Left ventricle myocardium inferior (tissue), 1 donor: ENCODE results near the gene RGS17. TPM values are rescaled to one million over a fixed set of nuclear protein-coding genes. Genes with fewer than 3 reads are reported as not detected.

Experiments used
- DNase-seq: peaks from one replicate; pipeline ENCODE4 v3.0.0-alpha.2; 2020
- H3K27ac ChIP-seq: fragments of 200-600 bp; replicated peaks from 2 replicates; pipeline ENCODE4 v1.8.0; 2021
- H3K27me3 ChIP-seq: fragments of 200-600 bp; 2 replicates; pipeline ENCODE4 v1.8.0; 2021; ENCODE audit warnings: low read depth
- H3K36me3 ChIP-seq: fragments of 200-600 bp; 2 replicates; pipeline ENCODE4 v1.8.0; 2021
- H3K4me1 ChIP-seq: fragments of 200-600 bp; 2 replicates; pipeline ENCODE4 v1.8.0; 2021
- H3K4me3 ChIP-seq: fragments of 200-600 bp; 2 replicates; pipeline ENCODE4 v1.8.0; 2021; ENCODE audit warnings: mild to moderate bottlenecking, moderate library complexity
- H3K9me3 ChIP-seq: fragments of 200-600 bp; replicated peaks from 2 replicates; pipeline ENCODE4 v1.8.0; 2021
- intact Hi-C: fragments of 100-400 bp; cut with micrococcal nuclease; formaldehyde crosslinking; loops from one replicate; pipeline ENCODE4 v1.11.0; 2022
- total RNA-seq: library from RNA; stranded (reverse); fragmentation: NEBNext Ultra II Directional; extraction: Animal tissue kit (Norgen Biotek cat#: 25700); gene quantifications from one replicate; pipeline ENCODE4 v1.2.1, GENCODE V29; 2021
- TF ChIP-seq, protein P1 (sequence below): fragments of 200-600 bp; IDR thresholded peaks from 2 replicates; pipeline ENCODE4 v1.8.0; 2021; ENCODE audit warnings: antibody characterized with exemption, mild to moderate bottlenecking, borderline replicate concordance
- donor health status: DM: no; HTN: yes; CAD: no; lungs with severe emphysema.

The RGS17 gene
- total RNA-seq, 1 donor from 2014 or later: 0.16 TPM

DNA sequence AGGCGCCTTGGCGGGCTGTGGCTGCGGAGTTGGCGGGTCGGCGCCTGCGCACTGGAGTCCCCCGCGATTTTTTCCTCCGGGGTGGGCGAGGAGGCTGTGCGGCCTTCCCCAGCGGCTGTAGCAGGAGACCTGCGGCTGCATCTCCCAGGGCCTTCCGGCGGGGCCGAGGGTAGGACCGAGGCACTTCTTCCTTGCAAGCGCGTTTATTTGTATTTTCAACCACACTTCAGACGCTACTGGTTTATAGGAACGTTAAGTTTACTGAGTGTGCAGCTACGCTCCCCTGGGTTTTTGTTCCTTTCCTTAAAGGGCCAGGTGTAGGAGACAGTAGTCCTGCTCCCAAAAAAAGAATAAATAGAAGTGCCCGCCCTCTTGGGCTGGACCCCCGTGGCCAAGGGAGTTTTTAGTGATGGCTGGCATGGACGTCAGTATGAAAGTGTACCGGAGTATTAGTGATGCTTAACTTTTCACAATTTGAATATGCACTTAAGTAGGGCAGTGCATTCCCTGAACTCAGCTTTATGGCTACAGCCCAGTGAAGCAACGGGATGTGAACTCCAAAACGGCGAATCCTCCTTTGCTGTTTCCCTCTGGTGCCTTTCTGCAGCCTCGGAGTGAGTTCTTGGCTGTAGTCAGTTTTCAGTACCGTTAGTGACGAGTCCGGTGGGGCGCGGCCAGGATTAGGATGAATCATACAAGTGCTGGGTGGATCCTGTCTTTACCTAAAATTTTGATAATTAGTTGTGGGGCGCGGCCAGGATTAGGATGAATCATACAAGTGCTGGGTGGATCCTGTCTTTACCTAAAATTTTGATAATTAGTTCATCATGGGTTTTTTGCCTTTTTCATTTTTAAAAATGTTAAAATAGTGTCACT lies 147.2 kb downstream of the RGS17 start:
- peak overlapping the region; percentile 97 for H3K27ac ChIP-seq
- no peaks in the 10 kb centered on the region for H3K9me3 ChIP-seq
- peak; percentile 94 for DNase-seq
- H3K27me3 ChIP-seq: no peaks in the 10 kb centered on the region
- H3K4me1 ChIP-seq: peaks cover 30% of the 10 kb centered on the region
- peaks cover 4% of the 10 kb centered on the region for H3K36me3 ChIP-seq
- intact Hi-C loops: no loop called here
- TF ChIP-seq, protein P1, sequence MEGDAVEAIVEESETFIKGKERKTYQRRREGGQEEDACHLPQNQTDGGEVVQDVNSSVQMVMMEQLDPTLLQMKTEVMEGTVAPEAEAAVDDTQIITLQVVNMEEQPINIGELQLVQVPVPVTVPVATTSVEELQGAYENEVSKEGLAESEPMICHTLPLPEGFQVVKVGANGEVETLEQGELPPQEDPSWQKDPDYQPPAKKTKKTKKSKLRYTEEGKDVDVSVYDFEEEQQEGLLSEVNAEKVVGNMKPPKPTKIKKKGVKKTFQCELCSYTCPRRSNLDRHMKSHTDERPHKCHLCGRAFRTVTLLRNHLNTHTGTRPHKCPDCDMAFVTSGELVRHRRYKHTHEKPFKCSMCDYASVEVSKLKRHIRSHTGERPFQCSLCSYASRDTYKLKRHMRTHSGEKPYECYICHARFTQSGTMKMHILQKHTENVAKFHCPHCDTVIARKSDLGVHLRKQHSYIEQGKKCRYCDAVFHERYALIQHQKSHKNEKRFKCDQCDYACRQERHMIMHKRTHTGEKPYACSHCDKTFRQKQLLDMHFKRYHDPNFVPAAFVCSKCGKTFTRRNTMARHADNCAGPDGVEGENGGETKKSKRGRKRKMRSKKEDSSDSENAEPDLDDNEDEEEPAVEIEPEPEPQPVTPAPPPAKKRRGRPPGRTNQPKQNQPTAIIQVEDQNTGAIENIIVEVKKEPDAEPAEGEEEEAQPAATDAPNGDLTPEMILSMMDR: no peak
- H3K4me3 ChIP-seq: peak overlapping the region; percentile 78

DNA sequence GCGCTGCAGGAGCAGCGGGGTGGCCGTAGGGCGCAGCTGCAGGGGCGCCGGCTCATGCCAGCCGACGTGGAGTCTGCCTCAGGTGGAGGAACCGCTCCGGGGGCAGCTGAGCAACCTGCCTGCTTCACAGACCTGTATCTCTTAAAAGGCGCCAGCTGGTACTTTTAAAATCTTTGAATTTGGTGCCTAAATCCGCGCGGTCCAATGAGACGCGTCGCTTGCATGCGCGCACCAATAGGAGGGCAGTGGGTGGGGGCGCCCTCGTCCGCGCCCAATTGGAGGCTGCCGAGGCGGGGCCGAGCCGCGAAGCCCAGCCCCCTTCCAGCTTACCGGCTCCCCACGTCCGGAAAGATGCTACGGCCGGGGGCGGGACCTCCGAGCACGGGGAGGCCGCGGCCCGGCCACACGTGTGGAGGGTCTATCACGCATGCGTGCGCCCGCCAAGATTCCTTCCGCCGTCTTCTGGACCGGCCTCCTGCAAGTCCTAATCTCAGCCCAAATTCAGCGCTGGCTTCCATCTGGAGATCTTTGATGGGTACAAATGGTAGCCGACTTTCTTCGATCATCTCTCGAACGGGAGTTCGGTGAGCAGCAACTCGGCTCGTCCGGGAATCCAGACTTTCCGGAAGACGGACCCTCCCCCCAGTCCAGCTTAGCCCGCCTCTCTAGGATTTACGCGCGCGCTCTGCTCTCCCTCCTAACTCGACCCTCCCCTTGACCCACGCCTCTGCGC lies 148.0 kb downstream of the RGS17 start, which contains the start of gene FBXO5:
TSS of gene FBXO5 (minus strand) at position 138 of the 733 bp plus-strand sequence. CDS start at position 56, 82 bp downstream.
- no peaks in the 10 kb centered on the region for H3K27me3 ChIP-seq
- peak within 1 kb of the TSS; percentile 78 for H3K4me3 ChIP-seq
- peaks cover 30% of the 10 kb centered on the region for H3K4me1 ChIP-seq
- intact Hi-C loops: no loop called here
- no peaks in the 10 kb centered on the region for H3K9me3 ChIP-seq
- peak; percentile 98 for DNase-seq
- H3K27ac ChIP-seq: peak within 1 kb of the TSS; percentile 97
- TF ChIP-seq, protein P1: no peak
- H3K36me3 ChIP-seq: peaks cover 4% of the 10 kb centered on the region

DNA sequence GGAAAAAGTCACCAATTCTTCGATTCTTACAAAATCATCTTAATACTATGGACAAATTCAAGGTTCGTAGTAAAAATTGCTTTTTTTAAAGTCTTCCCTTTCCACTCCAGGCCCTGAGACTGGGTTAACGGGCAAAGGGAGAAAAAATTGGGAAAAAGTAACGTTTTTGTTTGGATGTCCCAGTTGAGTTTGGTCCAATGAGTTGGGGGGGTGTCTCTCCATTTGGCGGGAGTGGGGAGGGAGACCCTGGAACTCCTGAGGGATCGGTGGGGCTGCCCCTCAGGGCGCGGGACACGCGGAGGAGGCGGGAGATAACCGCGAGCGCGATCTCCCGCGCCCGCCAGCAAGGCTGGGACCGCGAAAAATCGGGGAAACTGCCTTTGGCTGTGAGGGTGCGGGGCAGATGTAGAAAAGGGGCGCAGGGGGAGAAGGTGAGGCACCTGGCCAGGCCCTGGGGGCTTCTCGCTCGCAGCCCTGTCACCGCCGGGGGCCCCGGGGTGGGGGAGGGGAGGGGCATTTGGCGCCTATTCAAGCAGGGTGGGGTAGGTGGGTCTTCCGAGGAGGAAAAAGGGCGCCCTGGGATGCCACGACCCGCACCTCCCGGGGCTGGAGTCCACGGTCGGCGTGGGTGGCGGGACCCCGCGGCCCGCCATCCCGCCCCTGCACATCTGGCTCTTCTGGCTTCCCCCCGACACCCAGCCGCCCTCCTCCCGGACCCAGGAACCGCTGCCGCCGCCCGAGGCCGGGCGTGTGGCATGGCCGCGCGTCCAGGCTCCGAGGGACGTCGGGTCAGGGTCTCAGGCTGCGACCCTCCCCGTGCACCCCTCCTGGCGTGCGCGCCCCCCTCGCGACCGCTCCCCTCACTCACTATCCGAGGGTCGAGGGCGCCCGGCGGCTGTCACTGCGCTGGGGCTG lies 148.8 kb downstream of the RGS17 start:
- TF ChIP-seq, protein P1: no peak
- DNase-seq: no peak
- Histone ChIP-seq H3K36me3 (peaks cover 4% of the 10 kb centered on the region), H3K27me3 (no peaks in the 10 kb centered on the region), H3K4me1 (peaks cover 30% of the 10 kb centered on the region), H3K27ac (no peak overlapping the region), H3K9me3 (no peaks in the 10 kb centered on the region), H3K4me3 (peak overlapping the region; percentile 78)
- intact Hi-C loops: no loop called here

DNA sequence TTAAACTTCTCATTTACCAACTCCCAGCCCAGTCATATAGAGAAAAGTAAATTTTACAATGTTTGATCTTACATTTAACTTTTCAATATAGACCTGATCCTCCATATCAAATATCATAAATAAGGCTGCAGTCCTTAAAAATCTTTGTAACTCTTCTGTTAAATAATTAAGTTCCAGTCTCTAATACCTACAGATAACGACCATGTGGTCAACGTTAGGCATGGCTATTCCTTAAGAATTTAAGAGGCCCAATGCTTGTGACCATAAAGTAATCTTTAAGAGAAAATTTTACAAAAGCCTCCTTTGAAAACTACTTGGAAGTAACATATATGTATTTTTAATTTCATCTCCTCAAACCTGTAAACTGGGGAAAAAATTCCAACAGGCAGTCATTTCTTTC lies 149.9 kb downstream of the RGS17 start:
- peaks cover 30% of the 10 kb centered on the region for H3K4me1 ChIP-seq
- no peaks in the 10 kb centered on the region for H3K36me3 ChIP-seq
- H3K9me3 ChIP-seq: no peaks in the 10 kb centered on the region
- no peak overlapping the region for H3K4me3 ChIP-seq
- intact Hi-C loops: no loop called here
- no peak for DNase-seq
- no peak overlapping the region for H3K27ac ChIP-seq
- H3K27me3 ChIP-seq: no peaks in the 10 kb centered on the region
- TF ChIP-seq, protein P1: no peak

DNA sequence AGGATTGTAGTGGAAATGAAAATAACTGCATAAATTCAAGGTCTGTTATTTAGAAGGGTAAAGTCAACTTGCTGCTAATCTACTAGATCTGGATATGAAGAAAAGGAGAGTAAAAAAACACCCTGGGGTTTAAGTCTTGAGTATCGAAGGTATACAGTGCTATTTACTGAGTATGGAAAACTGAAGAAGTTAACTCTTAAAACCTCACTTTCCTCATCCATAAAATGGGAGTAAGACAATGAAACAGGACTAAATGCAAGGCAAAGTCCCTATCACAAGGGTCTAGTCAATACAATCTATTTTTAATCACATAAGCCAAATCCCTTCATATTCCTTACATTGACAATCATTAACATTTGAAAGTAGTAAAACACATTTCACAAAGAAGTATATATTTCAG lies 150.4 kb downstream of the RGS17 start:
- TF ChIP-seq, protein P1: no peak
- intact Hi-C loops: no loop called here
- H3K27ac ChIP-seq: no peak overlapping the region
- H3K9me3 ChIP-seq: no peaks in the 10 kb centered on the region
- no peak for DNase-seq
- no peak overlapping the region for H3K4me3 ChIP-seq
- no peaks in the 10 kb centered on the region for H3K27me3 ChIP-seq
- no peaks in the 10 kb centered on the region for H3K36me3 ChIP-seq
- peaks cover 30% of the 10 kb centered on the region for H3K4me1 ChIP-seq
